HL-60 (cell line): ENCODE data around the gene SLC6A6.
A peak's percentile ranks its signal among the peaks of the same experiment; 100 is the strongest.

ENCODE experiments used
- DNase-seq, 2 experiments: peaks; one replicate each; pipeline ENCODE4 v3.0.0-alpha.2; 2010 to 2020; ENCODE audit warnings: low read depth in 1 of 2, low spot score in 1 of 2
- H3K27ac ChIP-seq: fragments of 250-450 bp; sonication (Bioruptor Pico); replicated peaks from 2 replicates; pipeline ENCODE4 v1.5.1; 2020; ENCODE audit warnings: mild to moderate bottlenecking, moderate library complexity
- H3K27me3 ChIP-seq: fragments of 250-450 bp; sonication (Bioruptor Pico); 2 replicates; pipeline ENCODE4 v1.5.1; 2021; ENCODE audit warnings: mild to moderate bottlenecking, moderate library complexity; ENCODE audit not compliant: insufficient read depth, poor library complexity, severe bottlenecking
- H3K4me3 ChIP-seq: replicated peaks from 2 replicates; pipeline ENCODE4 v1.5.1; 2011; ENCODE audit warnings: mild to moderate bottlenecking, control low read depth, low read length; ENCODE audit not compliant: insufficient read depth
- GABPA ChIP-seq: IDR thresholded peaks from 2 replicates; pipeline ENCODE4 v1.6.1; 2012; ENCODE audit warnings: low read depth
- POLR2AphosphoS5 ChIP-seq: IDR thresholded peaks from 2 replicates; pipeline ENCODE4 v1.6.1; 2012; ENCODE audit warnings: low read depth
- SPI1 ChIP-seq: IDR thresholded peaks from 2 replicates; pipeline ENCODE4 v1.6.1; 2012; ENCODE audit warnings: low read depth, mild to moderate bottlenecking, borderline replicate concordance
- TF ChIP-seq, protein P1 (sequence below): IDR thresholded peaks from 2 replicates; pipeline ENCODE4 v1.6.1; 2012; ENCODE audit warnings: low read depth; ENCODE audit not compliant: insufficient replicate concordance
- TF ChIP-seq, protein P2 (sequence below): IDR thresholded peaks from one replicate; pipeline ENCODE4 v1.5.1; 2011; ENCODE audit warnings: low read length, control low read depth, inconsistent platforms; ENCODE audit not compliant: insufficient read depth

The SLC6A6 gene

DNA sequence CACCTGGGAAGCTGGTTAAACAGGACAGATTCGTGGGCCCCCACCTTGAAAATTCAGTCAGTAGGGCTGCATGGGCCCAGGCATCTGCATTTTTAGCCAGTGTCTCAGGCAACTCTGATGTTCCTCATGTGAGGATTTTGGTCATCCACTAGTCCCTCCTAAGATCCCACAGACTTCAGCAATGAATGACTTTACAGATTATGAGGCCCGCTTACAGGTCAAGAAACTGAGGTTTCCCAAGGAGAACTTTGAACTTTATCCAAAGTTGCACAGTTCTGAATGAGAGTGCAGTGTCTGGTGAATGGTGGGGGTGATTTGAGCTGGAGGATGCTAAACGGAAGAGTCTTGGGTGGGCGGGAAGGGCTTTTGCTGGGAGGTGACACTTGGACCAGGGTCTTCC, 27.2 kb downstream of the SLC6A6 start:
- TF ChIP-seq POLR2AphosphoS5 = no peak
- no peak for TF ChIP-seq SPI1
- TF ChIP-seq, protein P1, sequence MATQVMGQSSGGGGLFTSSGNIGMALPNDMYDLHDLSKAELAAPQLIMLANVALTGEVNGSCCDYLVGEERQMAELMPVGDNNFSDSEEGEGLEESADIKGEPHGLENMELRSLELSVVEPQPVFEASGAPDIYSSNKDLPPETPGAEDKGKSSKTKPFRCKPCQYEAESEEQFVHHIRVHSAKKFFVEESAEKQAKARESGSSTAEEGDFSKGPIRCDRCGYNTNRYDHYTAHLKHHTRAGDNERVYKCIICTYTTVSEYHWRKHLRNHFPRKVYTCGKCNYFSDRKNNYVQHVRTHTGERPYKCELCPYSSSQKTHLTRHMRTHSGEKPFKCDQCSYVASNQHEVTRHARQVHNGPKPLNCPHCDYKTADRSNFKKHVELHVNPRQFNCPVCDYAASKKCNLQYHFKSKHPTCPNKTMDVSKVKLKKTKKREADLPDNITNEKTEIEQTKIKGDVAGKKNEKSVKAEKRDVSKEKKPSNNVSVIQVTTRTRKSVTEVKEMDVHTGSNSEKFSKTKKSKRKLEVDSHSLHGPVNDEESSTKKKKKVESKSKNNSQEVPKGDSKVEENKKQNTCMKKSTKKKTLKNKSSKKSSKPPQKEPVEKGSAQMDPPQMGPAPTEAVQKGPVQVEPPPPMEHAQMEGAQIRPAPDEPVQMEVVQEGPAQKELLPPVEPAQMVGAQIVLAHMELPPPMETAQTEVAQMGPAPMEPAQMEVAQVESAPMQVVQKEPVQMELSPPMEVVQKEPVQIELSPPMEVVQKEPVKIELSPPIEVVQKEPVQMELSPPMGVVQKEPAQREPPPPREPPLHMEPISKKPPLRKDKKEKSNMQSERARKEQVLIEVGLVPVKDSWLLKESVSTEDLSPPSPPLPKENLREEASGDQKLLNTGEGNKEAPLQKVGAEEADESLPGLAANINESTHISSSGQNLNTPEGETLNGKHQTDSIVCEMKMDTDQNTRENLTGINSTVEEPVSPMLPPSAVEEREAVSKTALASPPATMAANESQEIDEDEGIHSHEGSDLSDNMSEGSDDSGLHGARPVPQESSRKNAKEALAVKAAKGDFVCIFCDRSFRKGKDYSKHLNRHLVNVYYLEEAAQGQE = no peak
- TF ChIP-seq GABPA = no peak
- TF ChIP-seq, protein P2, sequence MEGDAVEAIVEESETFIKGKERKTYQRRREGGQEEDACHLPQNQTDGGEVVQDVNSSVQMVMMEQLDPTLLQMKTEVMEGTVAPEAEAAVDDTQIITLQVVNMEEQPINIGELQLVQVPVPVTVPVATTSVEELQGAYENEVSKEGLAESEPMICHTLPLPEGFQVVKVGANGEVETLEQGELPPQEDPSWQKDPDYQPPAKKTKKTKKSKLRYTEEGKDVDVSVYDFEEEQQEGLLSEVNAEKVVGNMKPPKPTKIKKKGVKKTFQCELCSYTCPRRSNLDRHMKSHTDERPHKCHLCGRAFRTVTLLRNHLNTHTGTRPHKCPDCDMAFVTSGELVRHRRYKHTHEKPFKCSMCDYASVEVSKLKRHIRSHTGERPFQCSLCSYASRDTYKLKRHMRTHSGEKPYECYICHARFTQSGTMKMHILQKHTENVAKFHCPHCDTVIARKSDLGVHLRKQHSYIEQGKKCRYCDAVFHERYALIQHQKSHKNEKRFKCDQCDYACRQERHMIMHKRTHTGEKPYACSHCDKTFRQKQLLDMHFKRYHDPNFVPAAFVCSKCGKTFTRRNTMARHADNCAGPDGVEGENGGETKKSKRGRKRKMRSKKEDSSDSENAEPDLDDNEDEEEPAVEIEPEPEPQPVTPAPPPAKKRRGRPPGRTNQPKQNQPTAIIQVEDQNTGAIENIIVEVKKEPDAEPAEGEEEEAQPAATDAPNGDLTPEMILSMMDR = no peak
- Histone ChIP-seq H3K27ac (no peak overlapping the region), H3K27me3 (no peaks in the 10 kb centered on the region), H3K4me3 (no peak overlapping the region)
- DNase-seq = no peak

DNA sequence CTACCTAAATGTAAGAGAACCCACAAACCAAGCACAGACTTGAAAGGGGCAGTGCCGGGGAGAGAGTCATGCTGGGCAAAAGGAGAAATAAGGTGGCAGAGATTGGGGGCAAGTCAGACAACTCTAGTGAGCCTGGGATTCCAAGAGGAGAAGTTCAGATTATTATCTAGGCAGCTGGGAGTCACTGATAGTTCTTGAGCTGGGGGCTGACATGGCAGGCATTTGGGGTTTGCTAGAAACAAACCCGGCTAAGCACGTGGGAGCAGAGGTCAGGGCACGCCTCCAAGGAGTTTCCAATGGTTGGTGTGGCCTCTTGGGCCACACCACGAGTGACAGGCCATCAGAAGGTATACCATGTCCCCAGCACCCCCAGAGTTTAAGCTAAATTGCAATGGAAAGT, 27.6 kb downstream of the SLC6A6 start:
- H3K27ac ChIP-seq = no peak overlapping the region
- no peaks in the 10 kb centered on the region for H3K27me3 ChIP-seq
- no peak for DNase-seq
- TF ChIP-seq, protein P2 = no peak
- no peak for TF ChIP-seq POLR2AphosphoS5
- TF ChIP-seq, protein P1 = no peak
- no peak for TF ChIP-seq GABPA
- TF ChIP-seq SPI1 = no peak
- H3K4me3 ChIP-seq = no peak overlapping the region

DNA sequence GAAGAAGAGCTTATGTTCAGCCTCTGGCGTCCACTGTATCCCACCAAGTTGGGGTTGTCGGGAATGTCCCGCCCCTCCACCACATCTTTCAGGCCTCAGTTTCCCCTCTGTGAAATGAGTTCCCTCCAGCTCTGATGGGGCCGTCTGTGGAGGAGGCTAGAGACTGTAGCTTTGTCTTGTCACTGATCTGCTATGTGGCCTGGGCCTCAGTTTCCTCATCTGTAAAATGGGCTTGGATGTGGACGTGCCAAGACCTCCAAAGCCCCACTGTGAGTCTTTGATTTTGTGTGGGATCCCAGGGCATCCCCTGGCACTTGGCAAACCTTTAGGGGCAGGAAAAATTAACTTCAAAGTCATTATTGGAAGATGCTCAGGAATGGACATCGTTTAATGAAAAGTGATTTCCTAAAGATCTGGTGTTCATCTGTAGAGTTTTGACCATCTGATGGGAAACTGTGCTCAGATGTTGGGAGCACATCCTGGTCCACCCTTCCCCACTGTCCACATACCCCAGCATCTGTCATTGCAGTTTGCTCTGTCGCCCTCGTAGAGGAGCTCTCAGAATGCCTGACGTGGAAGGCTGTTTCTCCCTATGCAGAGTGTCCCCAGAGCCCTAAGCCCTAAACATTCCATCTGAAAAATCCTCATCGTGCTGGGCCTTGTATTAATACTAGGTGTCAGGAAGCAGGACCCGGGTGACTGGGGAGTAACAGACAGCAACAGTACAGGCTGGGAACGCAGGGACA, 28.5 kb downstream of the SLC6A6 start:
- Histone ChIP-seq H3K27ac (peak overlapping the region; percentile 69), H3K4me3 (no peak overlapping the region; the same call in 1 of the 2 replicates), H3K27me3 (no peaks in the 10 kb centered on the region)
- TF ChIP-seq GABPA (no peak), POLR2AphosphoS5 (0 out of 2 replicates have a peak, but pooled peaks have one; percentile 9)
- TF ChIP-seq, protein P1 = no peak
- TF ChIP-seq, protein P2 = no peak
- DNase-seq = no peak
